Activated naive CD8-positive, alpha-beta T cell treated with anti-CD3 and anti-CD28 coated beads, Interleukin-2, amount 50 U/mL, for 16 hours (primary cell): ENCODE data around the gene COL20A1.

ENCODE experiments used
- DNase-seq: peaks from one replicate; pipeline ENCODE4 v3.0.0-alpha.2; 2020; ENCODE audit warnings: low read depth, low spot score

COL20A1 gene

GRCh38 chr20:63320041-63320511, 27.1 kb downstream of the COL20A1 start:
- DNase-seq = no peak

GRCh38 chr20:63320616-63321147, 27.7 kb downstream of the COL20A1 start:
- DNase-seq = no peak

- DNase-seq = no peak
Observed at GRCh38 chr20:63321148-63321831, 28.3 kb downstream of the COL20A1 start.

GRCh38 chr20:63322146-63322932, 29.4 kb downstream of the COL20A1 start:
- DNase-seq = no peak

- DNase-seq = no peak
Observed at GRCh38 chr20:63322933-63323273, 29.9 kb downstream of the COL20A1 start.

- no peak for DNase-seq
Observed at GRCh38 chr20:63323357-63323981, 30.5 kb downstream of the COL20A1 start.

GRCh38 chr20:63325021-63325471, 32.1 kb downstream of the COL20A1 start:
- no peak for DNase-seq

GRCh38 chr20:63325554-63326313, 32.7 kb downstream of the COL20A1 start:
- DNase-seq = no peak

GRCh38 chr20:63326314-63327230, 33.6 kb downstream of the COL20A1 start:
- no peak for DNase-seq

- DNase-seq = no peak
Observed at GRCh38 chr20:63327231-63327745, 34.3 kb downstream of the COL20A1 start.

GRCh38 chr20:63328026-63328700, 35.2 kb downstream of the COL20A1 start:
- no peak for DNase-seq

GRCh38 chr20:63328718-63329275, 35.8 kb downstream of the COL20A1 start:
- DNase-seq = no peak

- no peak for DNase-seq
Observed at GRCh38 chr20:63329331-63330083, 36.5 kb downstream of the COL20A1 start.

GRCh38 chr20:63330084-63330760, 37.2 kb downstream of the COL20A1 start:
- DNase-seq = no peak

- DNase-seq = no peak
Observed at GRCh38 chr20:63330940-63331339, 38.0 kb downstream of the COL20A1 start.

- DNase-seq = no peak
Observed at GRCh38 chr20:63331741-63332400, 38.9 kb downstream of the COL20A1 start.

- DNase-seq = no peak
Observed at GRCh38 chr20:63332488-63333240, 39.7 kb downstream of the COL20A1 start.
